ENCODE measurements around the gene IL10RB.

- TF ChIP-seq CTCF (IDR thresholded peaks at IDR 0.05) (no peak), POLR2AphosphoS5 (IDR thresholded peaks at IDR 0.05) (no peak), POLR2A (IDR thresholded peaks at IDR 0.05) (no peak)
Observed at GRCh38 chr21:33293811-33294216, 27.6 kb downstream of the IL10RB start.

Data from transverse colon (tissue), 4 donors.